CD4-positive, alpha-beta T cell treated with Interferon gamma for 1 hour (primary cell): Measurements from ENCODE around the gene RASGRF1.
"Not testable (repeated sequence)": the region's sequence is repeated elsewhere in the genome, so short reads cannot be mapped to it uniquely, and the experiment has no call there.

Source experiments
- DNase-seq: peaks from one replicate; pipeline ENCODE4 v3.0.0-alpha.2; 2020

RASGRF1 gene, protein sequence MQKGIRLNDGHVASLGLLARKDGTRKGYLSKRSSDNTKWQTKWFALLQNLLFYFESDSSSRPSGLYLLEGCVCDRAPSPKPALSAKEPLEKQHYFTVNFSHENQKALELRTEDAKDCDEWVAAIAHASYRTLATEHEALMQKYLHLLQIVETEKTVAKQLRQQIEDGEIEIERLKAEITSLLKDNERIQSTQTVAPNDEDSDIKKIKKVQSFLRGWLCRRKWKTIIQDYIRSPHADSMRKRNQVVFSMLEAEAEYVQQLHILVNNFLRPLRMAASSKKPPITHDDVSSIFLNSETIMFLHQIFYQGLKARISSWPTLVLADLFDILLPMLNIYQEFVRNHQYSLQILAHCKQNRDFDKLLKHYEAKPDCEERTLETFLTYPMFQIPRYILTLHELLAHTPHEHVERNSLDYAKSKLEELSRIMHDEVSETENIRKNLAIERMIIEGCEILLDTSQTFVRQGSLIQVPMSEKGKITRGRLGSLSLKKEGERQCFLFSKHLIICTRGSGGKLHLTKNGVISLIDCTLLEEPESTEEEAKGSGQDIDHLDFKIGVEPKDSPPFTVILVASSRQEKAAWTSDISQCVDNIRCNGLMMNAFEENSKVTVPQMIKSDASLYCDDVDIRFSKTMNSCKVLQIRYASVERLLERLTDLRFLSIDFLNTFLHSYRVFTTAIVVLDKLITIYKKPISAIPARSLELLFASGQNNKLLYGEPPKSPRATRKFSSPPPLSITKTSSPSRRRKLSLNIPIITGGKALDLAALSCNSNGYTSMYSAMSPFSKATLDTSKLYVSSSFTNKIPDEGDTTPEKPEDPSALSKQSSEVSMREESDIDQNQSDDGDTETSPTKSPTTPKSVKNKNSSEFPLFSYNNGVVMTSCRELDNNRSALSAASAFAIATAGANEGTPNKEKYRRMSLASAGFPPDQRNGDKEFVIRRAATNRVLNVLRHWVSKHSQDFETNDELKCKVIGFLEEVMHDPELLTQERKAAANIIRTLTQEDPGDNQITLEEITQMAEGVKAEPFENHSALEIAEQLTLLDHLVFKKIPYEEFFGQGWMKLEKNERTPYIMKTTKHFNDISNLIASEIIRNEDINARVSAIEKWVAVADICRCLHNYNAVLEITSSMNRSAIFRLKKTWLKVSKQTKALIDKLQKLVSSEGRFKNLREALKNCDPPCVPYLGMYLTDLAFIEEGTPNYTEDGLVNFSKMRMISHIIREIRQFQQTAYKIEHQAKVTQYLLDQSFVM (N-terminal part only)

DNA sequence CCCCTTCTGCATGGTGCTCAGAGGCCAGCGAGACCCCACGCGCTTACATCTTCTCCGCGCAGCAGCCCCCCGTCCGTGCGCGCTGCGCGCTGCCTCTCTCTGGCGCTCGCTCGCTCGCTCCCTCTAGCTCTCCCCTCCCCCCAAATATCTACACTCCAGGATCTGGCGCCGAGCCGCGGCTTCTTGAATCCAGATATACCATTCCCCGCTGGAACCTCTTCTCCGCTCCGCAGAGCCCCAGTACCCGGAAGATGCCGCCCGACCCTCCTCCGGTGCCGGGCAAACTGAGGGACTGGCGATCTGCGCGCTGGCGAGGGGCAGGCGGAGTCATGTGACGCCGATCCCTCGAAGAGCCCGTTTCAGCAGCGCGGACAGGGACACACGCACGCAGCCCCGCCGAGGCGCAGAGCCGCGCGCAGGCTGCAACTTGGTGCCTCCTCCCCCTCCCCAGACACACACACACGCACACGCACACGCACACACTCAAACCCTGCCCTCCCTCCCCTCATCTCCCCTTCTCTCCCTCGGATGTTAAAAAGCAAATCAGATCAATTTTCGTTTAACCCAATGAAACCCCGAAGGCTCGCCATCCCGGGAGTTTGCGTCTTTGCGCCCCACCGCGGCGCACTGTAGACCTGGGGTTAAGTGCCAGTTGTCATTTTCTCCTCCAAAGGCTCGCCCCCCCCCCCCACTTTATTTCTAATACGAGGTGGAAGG is at the start of gene RASGRF1:
RASGRF1 (minus strand) TSS at position 294 of the 717 bp plus-strand sequence; CDS start at position 12, 282 bp downstream.
- no peak for DNase-seq

DNA sequence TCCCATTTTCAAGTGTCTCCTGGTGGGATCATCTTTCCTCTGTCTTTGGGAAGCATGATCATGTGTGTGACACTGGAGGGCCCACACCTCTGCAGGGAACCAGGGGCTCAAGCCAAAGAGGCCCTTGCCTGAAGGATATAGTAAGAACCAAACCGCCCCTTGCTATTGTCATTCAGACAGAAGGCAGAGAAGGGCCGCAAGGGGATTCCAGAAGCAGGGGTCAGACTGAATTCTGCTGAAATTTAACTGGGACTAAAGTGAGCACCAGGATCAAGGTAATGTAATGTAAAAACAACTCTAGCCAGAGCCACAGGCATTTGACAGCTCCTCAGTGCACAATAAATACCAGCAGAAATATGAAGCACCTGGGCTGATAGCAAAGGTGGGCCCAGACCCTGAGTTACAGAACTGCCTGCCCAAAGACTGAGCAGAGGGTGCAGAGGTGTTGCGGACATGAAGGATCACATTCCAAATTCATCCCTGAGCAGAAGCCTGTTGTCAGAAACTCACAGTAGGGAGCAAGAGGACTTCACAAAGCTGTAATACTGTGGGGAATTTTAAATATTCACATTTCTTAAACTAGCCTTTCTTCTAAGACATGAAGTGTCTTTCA is 46.0 kb upstream of the RASGRF1 start:
- no peak for DNase-seq

DNA sequence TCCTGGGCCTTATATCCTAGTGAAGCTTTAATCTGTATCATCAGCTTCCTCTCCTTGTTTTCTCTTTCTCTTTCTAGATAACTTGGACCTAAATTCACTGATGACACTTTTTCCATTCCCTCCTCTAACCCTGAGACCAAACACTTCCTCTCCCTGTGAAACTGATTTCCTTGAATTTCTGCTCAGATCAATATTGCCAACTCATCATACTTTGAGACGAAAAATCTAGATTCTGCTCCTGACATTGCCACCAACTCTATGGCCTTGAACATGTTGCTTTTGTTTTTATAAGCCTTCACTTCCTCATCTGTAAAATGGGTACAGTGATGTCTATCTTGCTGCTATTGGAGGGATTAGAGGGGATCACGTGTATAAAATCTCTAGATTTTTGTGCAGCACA is 42.7 kb upstream of the RASGRF1 start:
- DNase-seq = no peak

DNA sequence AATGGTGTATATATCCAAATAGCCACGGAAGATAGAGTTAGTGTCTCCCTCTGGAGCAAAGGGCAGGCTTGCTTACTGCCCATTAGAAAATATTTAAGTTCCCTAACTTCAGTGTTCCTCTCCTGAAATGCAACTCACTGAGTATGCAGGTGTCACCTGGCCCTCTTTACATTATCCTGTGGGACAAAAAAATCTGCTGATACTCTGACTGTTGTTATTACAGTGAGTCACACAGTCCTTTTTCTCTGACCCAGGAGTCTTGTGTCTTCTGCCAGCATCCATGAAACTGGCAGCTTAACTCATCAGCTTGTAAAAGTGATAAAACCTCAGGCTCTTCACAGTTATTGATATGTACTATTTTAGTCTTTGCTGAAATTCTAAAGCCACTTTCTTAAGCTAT is 42.2 kb upstream of the RASGRF1 start:
- no peak for DNase-seq

DNA sequence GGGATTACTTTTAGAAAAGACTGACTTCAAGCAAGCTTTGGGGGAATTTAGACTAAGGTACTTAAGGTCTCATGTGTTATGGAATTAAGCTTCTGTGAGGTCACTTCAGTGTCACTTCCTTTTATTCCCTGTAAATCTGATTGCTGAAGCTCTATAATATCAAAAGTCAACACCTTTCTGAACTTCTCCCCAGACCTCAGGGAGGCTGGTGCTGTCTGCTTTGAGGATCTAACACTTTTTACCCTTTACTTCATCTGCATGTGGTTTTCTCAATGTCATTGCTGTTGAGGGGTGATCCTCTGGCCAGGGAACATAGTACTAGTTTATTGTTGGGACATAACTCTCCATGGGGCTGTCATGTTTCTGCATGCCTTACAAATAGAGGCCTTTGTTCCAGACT is 41.8 kb upstream of the RASGRF1 start:
- DNase-seq = no peak

DNA sequence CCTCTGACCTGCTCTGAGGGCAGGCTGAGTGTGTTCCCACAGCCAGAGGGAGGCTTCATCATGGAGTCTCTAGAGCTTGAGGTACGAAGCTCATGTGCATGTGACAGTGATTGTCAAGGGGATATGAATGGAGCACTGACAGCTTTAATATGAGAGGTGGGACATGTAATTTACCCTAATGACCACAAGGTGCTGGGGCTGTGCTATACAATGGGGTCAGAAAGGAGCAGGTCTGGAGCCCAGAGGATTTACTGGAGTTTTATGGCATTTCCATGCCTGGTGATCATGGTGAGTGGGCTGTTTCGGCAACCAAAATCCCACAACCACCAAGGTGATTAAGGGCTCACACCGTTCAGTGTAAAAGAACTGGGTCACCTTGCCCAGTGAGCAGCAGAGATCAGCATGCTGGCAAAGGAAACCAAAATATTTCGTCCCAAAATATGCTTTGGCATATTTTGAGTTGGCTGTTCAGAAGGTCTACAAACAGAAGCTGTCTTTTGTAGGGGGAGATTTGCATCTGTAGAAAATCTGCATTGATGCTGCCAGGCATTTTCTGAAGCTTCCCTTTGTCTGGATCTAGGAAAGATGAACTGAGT is 40.1 kb upstream of the RASGRF1 start:
- DNase-seq = no peak

DNA sequence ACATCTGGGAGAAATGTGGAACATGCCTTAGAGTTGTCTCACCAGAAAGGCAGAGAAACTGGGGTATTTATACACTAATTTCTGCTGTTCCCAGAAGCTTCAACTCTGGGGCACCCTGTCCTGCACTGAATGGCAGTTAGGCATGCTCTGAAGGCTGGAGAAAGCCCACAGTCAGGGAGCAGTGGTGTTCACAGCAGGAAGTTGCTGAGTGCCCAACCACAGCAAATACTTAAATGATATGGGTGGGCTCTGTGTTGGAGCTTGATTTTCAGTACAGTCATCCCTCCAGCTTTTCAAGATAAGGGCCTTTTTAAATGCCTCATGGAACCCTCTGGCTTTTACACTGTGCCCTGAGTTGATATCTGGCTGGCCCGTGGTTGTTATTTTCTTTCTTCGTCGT is 38.7 kb upstream of the RASGRF1 start:
- DNase-seq = no peak

DNA sequence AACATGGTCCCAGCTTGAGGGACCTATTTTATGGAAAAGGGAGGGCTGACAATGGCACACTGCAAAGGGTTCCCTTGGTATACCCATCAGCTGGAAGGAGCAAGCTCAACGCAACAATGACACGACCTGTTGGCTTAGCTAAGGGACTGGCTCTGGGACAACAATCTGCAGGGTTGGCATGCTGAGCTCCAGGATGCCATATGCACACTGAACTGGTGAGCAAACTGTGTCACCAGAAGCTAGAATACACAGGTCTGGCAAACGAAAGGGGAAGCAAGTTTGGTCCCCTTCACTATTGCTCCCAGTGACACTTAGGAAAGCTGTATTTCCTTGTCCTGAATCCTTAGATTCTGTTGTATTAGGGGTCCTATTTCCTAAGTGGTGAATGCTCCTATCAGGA is 38.0 kb upstream of the RASGRF1 start:
- no peak for DNase-seq

DNA sequence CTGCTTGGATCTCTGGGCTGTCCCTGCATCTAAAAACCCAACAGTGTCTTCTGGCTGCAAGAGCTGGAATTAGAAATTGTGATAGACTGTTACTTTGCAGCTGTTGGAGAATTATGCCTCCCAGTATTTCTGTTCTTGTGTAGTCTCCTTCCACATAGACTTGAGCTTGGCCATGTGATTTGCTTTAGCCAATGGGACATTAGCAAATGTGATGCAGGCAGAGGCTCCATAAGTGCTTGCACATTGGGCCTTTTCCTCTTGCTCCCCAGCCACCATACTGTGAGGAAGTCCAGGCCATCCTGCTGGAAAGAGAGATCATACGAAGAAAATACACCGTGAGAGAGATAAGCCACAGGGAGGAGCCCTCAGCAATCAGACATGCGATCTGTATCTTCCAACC is 33.8 kb upstream of the RASGRF1 start:
- no peak for DNase-seq

DNA sequence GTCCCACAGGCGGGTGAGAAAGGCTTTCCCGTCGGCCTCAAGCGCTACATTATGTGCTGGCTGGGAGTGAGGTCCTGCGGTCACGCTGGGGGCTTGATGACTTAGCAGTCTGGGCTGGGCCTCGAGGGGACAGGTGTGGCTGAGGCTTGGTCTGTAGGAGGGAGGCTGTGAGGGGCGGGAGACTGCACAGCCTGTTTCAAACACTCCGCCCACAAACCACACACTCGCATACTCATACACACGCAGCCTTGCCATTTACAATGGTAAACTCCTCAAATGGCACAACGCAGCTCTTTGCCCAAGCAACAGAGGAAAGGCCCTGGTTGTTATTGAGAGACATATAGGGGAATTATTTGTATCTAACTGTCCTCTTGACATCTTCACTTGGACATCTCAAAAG is 32.4 kb upstream of the RASGRF1 start:
- DNase-seq = no peak

DNA sequence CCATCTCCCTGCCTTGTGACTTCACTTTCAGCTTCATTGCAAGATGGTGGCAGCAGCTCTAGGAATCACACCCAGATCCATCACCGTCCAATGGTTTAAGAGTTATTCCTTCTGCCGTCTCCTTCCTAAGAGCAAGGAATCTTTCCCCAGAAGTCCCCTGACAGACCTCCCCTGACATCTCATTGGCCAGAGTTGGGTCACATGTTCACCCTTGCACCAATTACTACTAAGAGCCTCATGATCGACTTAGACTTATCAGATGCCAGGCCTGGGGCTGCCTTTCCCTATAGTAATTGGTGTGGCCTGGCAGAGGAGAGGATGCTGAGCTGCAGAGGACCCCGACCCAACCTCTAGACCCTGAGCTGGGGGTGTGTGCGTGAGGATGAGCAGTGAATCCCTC is 31.8 kb upstream of the RASGRF1 start:
- no peak for DNase-seq

DNA sequence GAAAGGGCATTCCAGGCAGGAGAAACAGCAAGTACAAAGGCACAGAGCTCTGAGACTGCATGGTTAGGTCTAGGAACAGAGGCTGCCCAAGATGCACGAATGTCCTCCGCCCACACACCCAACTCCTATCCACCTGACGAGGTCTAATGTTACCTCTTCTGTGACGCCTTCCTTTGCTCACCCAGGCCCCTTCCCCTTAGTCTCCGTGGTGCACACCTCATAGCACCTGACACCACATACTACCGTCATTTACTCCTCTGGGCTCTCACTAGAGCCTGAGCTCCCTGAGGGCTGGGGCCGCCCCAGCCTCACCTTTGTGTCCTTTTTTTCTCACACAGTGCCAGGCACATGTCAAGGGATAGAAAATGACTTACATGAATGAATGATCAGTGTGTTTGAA is 31.0 kb upstream of the RASGRF1 start:
- DNase-seq = no peak

DNA sequence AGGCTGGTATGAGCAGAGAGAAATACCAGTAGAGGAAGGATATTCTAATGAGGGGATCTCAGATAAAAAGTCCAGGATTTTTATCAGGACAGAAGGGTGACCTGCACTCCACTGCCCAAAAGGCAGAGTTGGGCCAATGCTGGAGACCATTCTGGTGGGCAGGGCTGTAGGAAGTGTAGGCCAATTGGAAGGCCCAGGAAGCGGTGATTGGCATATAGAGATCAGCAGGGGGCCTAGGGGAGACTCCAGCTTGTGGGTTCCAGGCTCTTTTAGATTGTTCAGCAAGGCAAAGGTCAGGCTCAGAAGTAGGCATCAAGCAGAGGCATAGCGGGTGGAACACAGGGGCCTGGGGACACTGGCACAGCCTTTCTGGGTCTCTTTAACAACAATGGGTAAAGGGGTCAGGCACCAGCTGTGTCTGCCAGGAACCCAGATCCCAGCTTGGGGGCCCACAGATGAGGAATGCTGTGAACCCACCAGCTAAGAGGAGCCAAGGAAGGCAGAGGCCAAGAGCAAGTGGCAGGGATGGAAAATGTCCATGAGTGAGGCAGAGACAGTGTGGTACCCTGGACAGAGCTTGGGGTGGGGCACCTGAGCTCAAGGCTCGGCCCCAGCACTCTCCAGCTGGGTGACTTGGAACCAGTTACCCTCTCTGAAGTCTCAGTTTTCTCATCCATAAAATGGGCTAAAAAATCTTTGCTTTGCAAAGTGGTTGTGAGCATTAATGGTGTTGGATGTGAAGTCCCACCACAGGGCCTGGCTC is 27.0 kb upstream of the RASGRF1 start:
- no peak for DNase-seq

DNA sequence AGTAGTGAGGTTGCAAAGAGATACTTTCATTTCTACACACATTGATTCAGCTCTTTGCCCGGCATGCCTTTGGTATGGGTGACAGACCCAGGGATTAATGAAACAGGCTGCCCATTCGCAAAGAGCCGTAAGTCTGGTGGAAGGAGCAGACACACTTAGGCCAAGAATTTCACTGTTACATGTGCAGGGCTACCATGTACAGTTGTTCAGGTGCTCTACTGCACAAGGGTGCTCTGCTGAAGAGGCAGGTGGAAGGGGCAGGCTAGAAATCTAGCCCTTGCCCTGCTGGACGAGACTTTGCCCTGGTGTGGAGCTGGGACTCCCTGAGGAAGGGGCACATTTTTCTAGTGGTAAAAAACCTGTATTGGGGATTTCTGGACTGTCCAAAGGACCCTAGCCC is 26.2 kb upstream of the RASGRF1 start:
- no peak for DNase-seq

DNA sequence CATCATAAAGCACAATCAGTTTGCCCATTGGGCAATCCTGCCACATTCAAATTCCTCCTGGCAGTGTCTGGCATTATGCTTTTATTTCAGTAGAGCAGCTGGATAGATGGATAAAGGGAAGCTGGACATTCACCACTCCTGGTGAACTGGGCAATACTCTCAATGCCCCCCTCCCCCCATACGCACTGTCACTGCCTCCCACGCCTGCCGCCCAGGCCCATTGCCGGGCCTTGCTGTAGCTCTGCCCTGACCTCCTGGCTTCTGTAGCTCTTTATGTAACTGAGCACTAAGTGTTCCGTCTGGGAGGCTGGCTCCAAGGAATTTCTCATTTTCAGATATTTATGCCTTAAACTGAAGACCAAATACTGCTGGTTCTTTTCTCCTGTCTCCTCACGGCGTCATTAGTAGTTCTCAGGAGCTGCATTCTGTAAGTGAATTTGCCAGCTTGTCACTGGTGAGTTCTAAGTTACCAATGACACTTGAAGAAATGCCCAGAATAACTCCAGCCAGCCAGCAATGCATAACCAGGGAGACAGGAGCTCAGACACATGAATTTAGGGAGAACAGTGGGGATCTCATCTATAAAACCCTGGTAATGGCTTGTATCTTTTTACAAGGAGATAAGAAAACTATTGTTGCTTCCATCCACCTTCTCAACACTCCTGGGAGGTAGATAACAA is 25.5 kb upstream of the RASGRF1 start:
- no peak for DNase-seq

DNA sequence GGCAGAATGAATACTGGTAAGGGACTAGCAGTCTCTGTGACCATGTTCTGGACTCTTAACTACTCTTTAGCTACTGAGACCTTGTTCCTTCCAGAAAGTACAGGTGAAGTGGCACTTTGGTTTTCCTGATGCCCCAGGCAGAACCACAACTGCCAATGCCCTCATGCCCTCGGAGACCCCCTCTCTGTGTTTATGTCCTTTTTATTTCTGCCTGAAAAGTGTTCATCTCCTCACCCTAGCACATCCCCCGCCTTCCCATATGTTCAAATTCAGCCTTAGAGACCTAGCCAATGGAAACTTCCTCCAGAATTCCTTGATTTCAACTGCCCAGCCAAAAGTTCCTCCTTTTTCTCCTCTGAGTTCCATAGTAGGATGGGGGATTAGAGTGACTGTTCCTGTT is 23.3 kb upstream of the RASGRF1 start:
- no peak for DNase-seq

DNA sequence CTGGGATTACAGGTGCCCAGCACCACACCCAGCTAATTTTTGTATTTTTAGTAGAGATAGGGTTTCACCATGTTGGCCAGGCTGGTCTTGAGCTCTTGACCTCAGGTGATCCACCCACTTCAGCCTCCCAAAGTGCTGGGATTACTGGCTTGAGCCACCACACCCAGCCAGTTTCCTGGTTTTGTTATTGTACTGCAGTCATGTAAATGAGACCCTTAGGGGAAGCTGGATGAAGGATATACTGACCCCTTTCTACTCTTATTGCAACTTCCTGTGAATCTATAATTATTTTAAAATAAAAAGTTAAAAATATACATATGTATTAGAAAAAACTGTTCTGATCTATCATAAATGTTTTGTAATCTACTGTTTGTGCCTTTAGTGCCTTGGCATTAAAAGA is 20.8 kb upstream of the RASGRF1 start:
- not testable (repeated sequence) for DNase-seq

DNA sequence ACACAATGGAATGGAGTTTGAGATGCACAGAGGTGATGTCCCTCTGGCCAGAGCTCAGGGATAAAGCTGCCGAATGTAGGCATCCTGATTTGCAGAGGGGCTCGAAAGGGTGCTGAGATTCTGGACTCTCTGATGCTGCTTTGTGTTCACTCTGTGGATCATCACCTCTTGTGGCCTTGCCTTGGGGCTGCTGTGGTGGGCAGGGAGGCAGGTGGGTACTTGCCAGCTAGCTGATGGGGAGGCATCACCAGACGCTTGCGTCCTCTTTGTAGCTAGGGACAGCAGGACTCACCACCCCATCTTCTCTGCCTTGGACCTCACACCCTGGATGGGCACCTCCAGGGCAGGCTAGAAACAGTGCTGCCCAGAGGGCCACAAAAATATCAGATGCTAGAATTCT is 14.6 kb upstream of the RASGRF1 start:
- DNase-seq = no peak

DNA sequence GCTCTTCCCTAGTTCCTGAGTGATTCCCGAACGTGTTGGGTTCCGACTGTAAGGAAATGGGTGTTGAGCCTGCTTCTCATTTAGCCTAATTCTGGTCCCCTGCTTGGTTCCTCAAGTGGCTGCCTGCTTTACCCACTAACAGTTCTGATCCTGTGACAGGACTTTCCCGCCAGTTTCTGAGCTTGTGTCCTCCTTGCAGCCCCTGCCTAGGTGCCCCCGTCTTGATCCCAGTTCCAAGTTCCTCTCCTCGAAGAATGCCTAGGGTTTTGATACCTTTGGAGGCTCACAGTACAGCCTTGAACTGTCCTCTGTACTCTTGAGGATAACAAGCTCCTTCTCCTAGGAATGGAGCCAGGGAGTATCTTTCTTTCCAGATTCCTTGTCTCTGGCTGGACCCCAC is 12.0 kb upstream of the RASGRF1 start:
- DNase-seq = no peak

DNA sequence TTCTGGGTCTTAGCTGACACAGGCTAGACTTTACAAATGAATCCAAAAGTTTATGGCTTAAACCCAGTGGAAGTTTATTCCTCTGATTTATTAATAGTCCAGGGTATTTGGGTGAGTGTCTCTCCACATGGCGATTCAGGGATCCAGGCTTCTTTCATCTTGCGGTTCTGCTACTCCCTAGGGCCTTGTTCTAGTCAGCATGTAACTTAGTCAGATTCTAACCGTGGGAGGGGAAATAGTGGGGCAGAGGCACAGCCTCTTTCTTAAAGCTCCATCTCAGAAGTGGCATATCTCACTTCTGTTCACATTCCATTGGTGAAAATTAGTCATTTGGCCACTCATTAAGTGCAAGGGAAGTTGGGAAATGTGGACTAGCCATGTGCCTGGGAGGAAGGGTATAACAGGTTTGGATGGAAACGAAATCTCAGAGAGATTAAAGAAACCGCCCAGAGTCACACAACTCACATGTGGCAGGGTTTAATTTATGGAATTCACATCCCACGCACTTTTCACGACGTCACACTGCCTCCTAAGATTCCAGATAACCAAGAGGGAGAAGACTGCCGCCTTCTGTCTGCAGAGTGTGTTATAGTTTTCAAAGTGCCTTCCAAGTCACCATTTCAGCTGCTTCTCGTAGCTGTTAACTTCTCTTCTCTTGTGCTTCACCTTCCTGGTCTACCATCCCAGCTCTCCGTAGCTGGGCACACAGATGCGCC is 11.4 kb upstream of the RASGRF1 start:
- DNase-seq = no peak
